ENCODE results near the gene EIF2B2. TPM values are rescaled to one million over a fixed set of nuclear protein-coding genes. Genes with fewer than 3 reads are reported as not detected.

The EIF2B2 gene
- polyA plus RNA-seq, 1 of the 3 experiments (the other 2 are of a cell fraction): 125 TPM

DNA sequence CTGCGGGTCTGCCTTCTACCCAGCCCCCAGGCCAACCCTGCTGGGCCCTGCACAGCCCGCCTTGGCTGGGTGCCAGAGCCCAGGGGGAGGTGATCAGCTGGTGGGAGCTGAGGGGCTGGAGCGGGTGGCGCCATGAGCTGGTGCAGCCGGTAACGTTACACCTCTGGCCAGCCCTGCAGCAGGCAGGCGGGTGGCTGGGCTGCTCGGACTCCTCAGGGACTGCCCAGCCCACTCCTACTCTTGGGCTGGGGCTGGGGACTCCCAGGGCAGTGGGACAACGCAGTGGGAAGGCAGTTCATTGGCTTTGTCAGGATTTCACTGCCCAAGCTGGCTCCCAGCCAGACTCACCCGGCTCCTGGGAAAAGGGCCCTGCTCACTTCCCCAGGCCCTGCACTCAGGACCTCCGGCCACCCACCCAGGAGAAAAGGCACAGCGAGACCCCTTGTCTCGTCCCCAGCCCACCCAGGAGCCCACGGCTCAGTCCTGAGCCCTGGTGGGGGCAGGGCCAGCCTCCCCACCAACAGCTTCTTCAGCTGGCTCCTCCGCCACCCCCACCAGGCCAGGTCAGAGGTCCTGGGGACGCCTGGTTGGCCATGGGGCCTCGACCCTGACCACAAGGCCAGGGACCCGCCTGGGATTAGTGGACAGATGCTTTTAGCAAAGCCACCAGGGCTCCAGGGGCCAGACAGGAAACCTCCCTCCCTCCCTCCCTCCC, 48.3 kb upstream of the EIF2B2 start:
- no peaks in the 10 kb centered on the region for H4K20me1 ChIP-seq (ENCODE audit: insufficient read depth)
- H3F3A ChIP-seq (replicated peaks; ENCODE audit: insufficient read depth): no peaks in the 10 kb centered on the region
- no peaks in the 10 kb centered on the region for H3K27me3 ChIP-seq (ENCODE audit: insufficient read depth)
- TF ChIP-seq, protein P1, sequence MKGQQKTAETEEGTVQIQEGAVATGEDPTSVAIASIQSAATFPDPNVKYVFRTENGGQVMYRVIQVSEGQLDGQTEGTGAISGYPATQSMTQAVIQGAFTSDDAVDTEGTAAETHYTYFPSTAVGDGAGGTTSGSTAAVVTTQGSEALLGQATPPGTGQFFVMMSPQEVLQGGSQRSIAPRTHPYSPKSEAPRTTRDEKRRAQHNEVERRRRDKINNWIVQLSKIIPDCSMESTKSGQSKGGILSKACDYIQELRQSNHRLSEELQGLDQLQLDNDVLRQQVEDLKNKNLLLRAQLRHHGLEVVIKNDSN (IDR thresholded peaks at IDR 0.05; ENCODE audit: borderline replicate concordance, low read depth): no peak
- TF ChIP-seq EP300 (IDR thresholded peaks at IDR 0.05; ENCODE audit: borderline replicate concordance in 1 of 2, low read depth in 1 of 2, low read length in 1 of 2) (no peak), POLR2AphosphoS5 (IDR thresholded peaks at IDR 0.05; ENCODE audit: low read depth, low read length) (no peak), NFIC (IDR thresholded peaks at IDR 0.05; ENCODE audit: borderline replicate concordance) (peak; percentile 54)
- no peak overlapping the region for H3K9ac ChIP-seq
- H3K4me1 ChIP-seq (ENCODE audit: control insufficient read depth in 1 of 2, insufficient read depth in 2 of 2, low read depth in 1 of 2, low read length in 1 of 2): peaks cover 0 to 43% of the 10 kb centered on the region in 2 experiments; a peak in 2 of 4 replicates
- 27% methylated on average over 7 of the region's 18 CpGs for WGBS (ENCODE audit: low lambda C conversion rate)
- peak overlapping the region; percentile 49 to 65 for H3K4me3 ChIP-seq (ENCODE audit: low read depth in 2 of 2, low read length in 1 of 2)
- no peaks in the 10 kb centered on the region for H3K9me2 ChIP-seq
- H3K36me3 ChIP-seq (replicated peaks in 1 of 2; ENCODE audit: control insufficient read depth in 1 of 2, insufficient read depth in 2 of 2, low read length in 1 of 2): no peaks in the 10 kb centered on the region
- no peak overlapping the region for H2AFZ ChIP-seq (ENCODE audit: low read depth)
- H3K4me2 ChIP-seq: peak overlapping the region; percentile 85; the same call in 1 of the 2 replicates
- DNase-seq: peak; percentile 82
- ChIA-PET CTCF (interaction anchor here (0.7 to 18.5 kb wide), 17 partner anchors 9 to 354 kb away, joined by 3 to 290 read pairs (median 5); no protein-coding TSS in a partner anchor), POLR2A (interaction anchor here (0.6 to 2.0 kb wide), 7 partner anchors 10 to 115 kb away, joined by 3 to 6 read pairs (median 4); partner anchors contain the start of gene ZC2HC1C)
- H3K9me3 ChIP-seq: no peaks in the 10 kb centered on the region
- H3K27ac ChIP-seq (ENCODE audit: low read depth in 2 of 2, low read length in 1 of 2): peak overlapping the region in 1 of 2 experiments; percentile 51; a peak in 1 of 4 replicates
- no peaks in the 10 kb centered on the region for H3K79me2 ChIP-seq (ENCODE audit: insufficient read depth)

DNA sequence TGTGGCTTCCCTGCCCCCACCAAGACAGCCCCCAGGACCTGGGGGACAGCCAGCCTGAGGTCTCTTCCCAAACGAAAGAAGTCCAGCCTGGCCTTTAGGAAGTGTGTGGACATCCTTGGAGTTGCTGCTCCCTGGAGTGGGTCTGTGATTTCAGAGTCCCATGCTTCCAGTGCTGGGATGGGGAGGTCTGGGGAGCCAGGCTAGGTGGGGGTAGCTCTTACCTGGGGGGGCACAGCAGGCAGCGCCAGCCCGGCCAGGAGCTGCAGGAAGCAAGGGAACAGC, 47.8 kb upstream of the EIF2B2 start:
- ChIA-PET CTCF (interaction anchor here (0.6 to 2.2 kb wide), 10 partner anchors 9 to 353 kb away, joined by 3 to 26 read pairs (median 5); no protein-coding TSS in a partner anchor), POLR2A (interaction anchor here (0.7 to 2.0 kb wide), 7 partner anchors 9 to 114 kb away, joined by 3 to 6 read pairs (median 3); partner anchors contain the start of gene ZC2HC1C)
- Histone ChIP-seq H3K36me3 (replicated peaks in 1 of 2; ENCODE audit: control insufficient read depth in 1 of 2, insufficient read depth in 2 of 2, low read length in 1 of 2) (no peaks in the 10 kb centered on the region), H3K27ac (ENCODE audit: low read depth in 2 of 2, low read length in 1 of 2) (peak overlapping the region in 1 of 2 experiments; percentile 51; a peak in 1 of 4 replicates), H3K9ac (peak overlapping the region; percentile 56), H3F3A (replicated peaks; ENCODE audit: insufficient read depth) (no peaks in the 10 kb centered on the region), H3K27me3 (ENCODE audit: insufficient read depth) (no peaks in the 10 kb centered on the region), H3K4me2 (peak overlapping the region; percentile 85), H4K20me1 (ENCODE audit: insufficient read depth) (no peaks in the 10 kb centered on the region), H3K9me3 (no peaks in the 10 kb centered on the region), H3K4me1 (ENCODE audit: control insufficient read depth in 1 of 2, insufficient read depth in 2 of 2, low read depth in 1 of 2, low read length in 1 of 2) (peaks cover 0 to 43% of the 10 kb centered on the region in 2 experiments; a peak in 2 of 4 replicates), H2AFZ (ENCODE audit: low read depth) (peak overlapping the region; percentile 87), H3K9me2 (no peaks in the 10 kb centered on the region), H3K4me3 (ENCODE audit: low read depth in 2 of 2, low read length in 1 of 2) (peak overlapping the region; percentile 49 to 65), H3K79me2 (ENCODE audit: insufficient read depth) (no peaks in the 10 kb centered on the region)
- no CpG with 5 or more reads among the region's 3 CpGs for WGBS (ENCODE audit: low lambda C conversion rate)
- peak; percentile 45 for DNase-seq
- TF ChIP-seq, protein P2, sequence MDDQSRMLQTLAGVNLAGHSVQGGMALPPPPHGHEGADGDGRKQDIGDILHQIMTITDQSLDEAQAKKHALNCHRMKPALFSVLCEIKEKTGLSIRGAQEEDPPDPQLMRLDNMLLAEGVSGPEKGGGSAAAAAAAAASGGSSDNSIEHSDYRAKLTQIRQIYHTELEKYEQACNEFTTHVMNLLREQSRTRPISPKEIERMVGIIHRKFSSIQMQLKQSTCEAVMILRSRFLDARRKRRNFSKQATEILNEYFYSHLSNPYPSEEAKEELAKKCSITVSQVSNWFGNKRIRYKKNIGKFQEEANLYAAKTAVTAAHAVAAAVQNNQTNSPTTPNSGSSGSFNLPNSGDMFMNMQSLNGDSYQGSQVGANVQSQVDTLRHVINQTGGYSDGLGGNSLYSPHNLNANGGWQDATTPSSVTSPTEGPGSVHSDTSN (IDR thresholded peaks at IDR 0.05): no peak
- TF ChIP-seq POLR2AphosphoS5 (IDR thresholded peaks at IDR 0.05; ENCODE audit: low read depth, low read length) (no peak), EZH2phosphoT487 (IDR thresholded peaks at IDR 0.05; ENCODE audit: borderline replicate concordance, low read depth) (no peak), FOXM1 (IDR thresholded peaks at IDR 0.05; ENCODE audit: low read depth) (no peak), YY1 (IDR thresholded peaks at IDR 0.05; ENCODE audit: low read depth) (no peak), FOSL2 (IDR thresholded peaks at IDR 0.05; ENCODE audit: borderline replicate concordance, low read depth) (no peak), SMC3 (IDR thresholded peaks at IDR 0.05; ENCODE audit: low read depth, low read length) (no peak), CHD2 (IDR thresholded peaks at IDR 0.05; ENCODE audit: low read length, partially characterized antibody) (no peak), TEAD4 (IDR thresholded peaks at IDR 0.05; ENCODE audit: borderline replicate concordance, insufficient read depth) (no peak), FOXJ3 (CRISPR knock-in tag; IDR thresholded peaks at IDR 0.05) (no peak), RAD21 (IDR thresholded peaks at IDR 0.05; ENCODE audit: low read length) (no peak), SIN3A (IDR thresholded peaks at IDR 0.05; ENCODE audit: borderline replicate concordance, low read depth, low read length) (no peak), ELF1 (IDR thresholded peaks at IDR 0.05) (no peak), TAF1 (IDR thresholded peaks at IDR 0.05; ENCODE audit: borderline replicate concordance, low read depth, low read length) (no peak), TCF12 (IDR thresholded peaks at IDR 0.05) (no peak)
- TF ChIP-seq, protein P3, sequence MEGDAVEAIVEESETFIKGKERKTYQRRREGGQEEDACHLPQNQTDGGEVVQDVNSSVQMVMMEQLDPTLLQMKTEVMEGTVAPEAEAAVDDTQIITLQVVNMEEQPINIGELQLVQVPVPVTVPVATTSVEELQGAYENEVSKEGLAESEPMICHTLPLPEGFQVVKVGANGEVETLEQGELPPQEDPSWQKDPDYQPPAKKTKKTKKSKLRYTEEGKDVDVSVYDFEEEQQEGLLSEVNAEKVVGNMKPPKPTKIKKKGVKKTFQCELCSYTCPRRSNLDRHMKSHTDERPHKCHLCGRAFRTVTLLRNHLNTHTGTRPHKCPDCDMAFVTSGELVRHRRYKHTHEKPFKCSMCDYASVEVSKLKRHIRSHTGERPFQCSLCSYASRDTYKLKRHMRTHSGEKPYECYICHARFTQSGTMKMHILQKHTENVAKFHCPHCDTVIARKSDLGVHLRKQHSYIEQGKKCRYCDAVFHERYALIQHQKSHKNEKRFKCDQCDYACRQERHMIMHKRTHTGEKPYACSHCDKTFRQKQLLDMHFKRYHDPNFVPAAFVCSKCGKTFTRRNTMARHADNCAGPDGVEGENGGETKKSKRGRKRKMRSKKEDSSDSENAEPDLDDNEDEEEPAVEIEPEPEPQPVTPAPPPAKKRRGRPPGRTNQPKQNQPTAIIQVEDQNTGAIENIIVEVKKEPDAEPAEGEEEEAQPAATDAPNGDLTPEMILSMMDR (IDR thresholded peaks at IDR 0.05): no peak

Measured in SK-N-SH (cell line).